K562 (cell line): Measurements from ENCODE around the gene PLEKHA8. TPM values are rescaled to one million over a fixed set of nuclear protein-coding genes. Genes with fewer than 3 reads are reported as not detected.

Experiments
- ATAC-seq: fragments of 200-7000 bp; cut with Tn5 transposase; 3 replicates; pipeline ENCODE4 v1.9.1; 2020; ENCODE audit warnings: moderate library complexity
- BruUV-seq: library from RNA; stranded (reverse); fragments of 400-500 nt; replicated peaks from 2 replicates; lab custom pipeline; 2021; lab: Mats Ljungman, UMichigan
- CTCF ChIA-PET: fragments of 300-600 bp; formaldehyde crosslinking; extraction: SDS; loops from one replicate; lab custom pipeline; 2021; ENCODE audit warnings: low intra/inter-chr PET ratio; lab: Yijun Ruan, JAX
- POLR2A ChIA-PET: fragments of 300-600, 350-650 bp; sonication (Branson Sonifier 250); formaldehyde crosslinking; extraction: SDS; loops from one replicate; lab custom pipeline; 2021; ENCODE audit warnings: antibody characterized with exemption, inconsistent platforms; lab: Yijun Ruan, JAX
- DNase-seq, 4 experiments: peaks; one replicate each; pipeline versions ENCODE4 v3.0.0 to v3.0.0-alpha.2; 2011 to 2018; ENCODE audit warnings: low spot score in 3 of 4, mixed read lengths in 3 of 4; ENCODE audit errors: extremely low read depth in 1 of 4
- FAIRE-seq: peaks from 2 replicates; lab custom pipeline; 2011; peaks lifted over from hg19 to GRCh38; lab: Jason Lieb, UNC
- H2AFZ ChIP-seq: 2 replicates; pipeline ENCODE4 v1.6.0; 2011; ENCODE audit warnings: low read depth, low read length, control low read depth, inconsistent platforms
- H3K27ac ChIP-seq: fragments of 200-600 bp; 3 replicates; pipeline ENCODE4 v1.8.0; 2011; ENCODE audit warnings: low read depth, mild to moderate bottlenecking, control low read depth, inconsistent platforms, low read length, moderate library complexity, mixed read lengths; ENCODE audit errors: extremely low read depth
- H3K27me3 ChIP-seq, 2 experiments: fragments of 300-600 bp in 1 of 2; 2 replicates in 1 of 2; 3 replicates in 1 of 2; pipeline versions ENCODE4 v1.6.0 to v1.8.0; 2011; ENCODE audit warnings: inconsistent platforms in 2 of 2, low read length in 2 of 2, mild to moderate bottlenecking in 1 of 2, mixed read lengths in 1 of 2, moderate library complexity in 1 of 2; ENCODE audit not compliant: control insufficient read depth in 2 of 2, insufficient read depth in 2 of 2
- H3K36me3 ChIP-seq: fragments of 300-600 bp; 3 replicates; pipeline ENCODE4 v1.8.0; 2011; ENCODE audit warnings: mild to moderate bottlenecking, low read length, inconsistent platforms; ENCODE audit not compliant: control insufficient read depth, insufficient read depth
- H3K4me1 ChIP-seq, 2 experiments: fragments of 200-600 bp in 1 of 2; replicated peaks in 1 of 2; 2 replicates in 1 of 2; 3 replicates in 1 of 2; pipeline versions ENCODE4 v1.5.1 to v1.8.0; 2011; ENCODE audit warnings: inconsistent platforms in 2 of 2, low read length in 2 of 2, mild to moderate bottlenecking in 1 of 2, mixed read lengths in 1 of 2, moderate library complexity in 1 of 2; ENCODE audit not compliant: control insufficient read depth in 2 of 2, insufficient read depth in 2 of 2
- H3K4me2 ChIP-seq: 2 replicates; pipeline ENCODE4 v1.6.1; 2011; ENCODE audit warnings: low read length, control low read depth, inconsistent platforms, mixed read lengths; ENCODE audit not compliant: insufficient read depth
- H3K4me3 ChIP-seq: fragments of 200-600 bp; sonication (generic), shearing (Covaris generic); 2 replicates; pipeline ENCODE4 v1.5.1; 2016; ENCODE audit warnings: control low read depth, inconsistent platforms
- H3K79me2 ChIP-seq: fragments of 200-600 bp; 3 replicates; pipeline ENCODE4 v1.8.0; 2011; ENCODE audit warnings: low read length, inconsistent platforms; ENCODE audit not compliant: control insufficient read depth, insufficient read depth
- H3K9ac ChIP-seq, 2 experiments: 2 replicates each; pipeline versions ENCODE4 v1.6.0 to v1.6.1; 2011; ENCODE audit warnings: low read depth in 2 of 2, low read length in 2 of 2, control low read depth in 1 of 2, inconsistent platforms in 1 of 2, mild to moderate bottlenecking in 1 of 2, mixed read lengths in 1 of 2; ENCODE audit not compliant: insufficient read depth in 1 of 2
- H3K9me1 ChIP-seq: one replicate; pipeline ENCODE4 v1.6.0; 2011; ENCODE audit warnings: inconsistent platforms, mild to moderate bottlenecking, low read length, moderate library complexity; ENCODE audit not compliant: control insufficient read depth, insufficient read depth
- H3K9me3 ChIP-seq: replicated peaks from 2 replicates; pipeline ENCODE4 v1.5.1; 2011; ENCODE audit warnings: low read depth, low read length, inconsistent platforms; ENCODE audit not compliant: control insufficient read depth, insufficient read depth
- H4K20me1 ChIP-seq: replicated peaks from 2 replicates; pipeline ENCODE4 v1.6.1; 2011; ENCODE audit warnings: low read length, inconsistent platforms, mixed read lengths; ENCODE audit not compliant: control insufficient read depth, insufficient read depth
- BCOR ChIP-seq: fragments of 450-650 bp; IDR thresholded peaks from 2 replicates; pipeline ENCODE4 v1.6.1; 2016
- CBFB ChIP-seq: sonication (generic); formaldehyde crosslinking; IDR thresholded peaks from 2 replicates; pipeline ENCODE4 v1.4.0; 2020; ENCODE audit warnings: mild to moderate bottlenecking, missing genetic modification reagents
- ZNF780A ChIP-seq: fragments of 250-450 bp; sonication (Bioruptor Pico); IDR thresholded peaks from 2 replicates; pipeline ENCODE4 v1.5.0; 2021; ENCODE audit warnings: mild to moderate bottlenecking
- WGBS: fragments of 100-300 bp; shearing (Covaris generic); methylation state at CpG from one replicate; pipeline ENCODE4 v1.1.6; 2016; ENCODE audit warnings: low coverage, mixed read lengths; ENCODE audit not compliant: insufficient coverage; ENCODE audit errors: missing lambda C conversion rate; 5-methylcytosine and 5-hydroxymethylcytosine counted together
- in situ Hi-C: fragments of 300-500 bp; cut with MboI; formaldehyde crosslinking; loops from 4 replicates; pipeline ENCODE4 v1.15.0; 2018; ENCODE audit warnings: inconsistent platforms, mixed read lengths
- intact Hi-C: fragments of 100-400 bp; cut with micrococcal nuclease; formaldehyde crosslinking; loops from 2 replicates; pipeline ENCODE4 v1.14.2; 2022
- polyA plus RNA-seq, 8 experiments: library from polyadenylated mRNA; depleted of rRNA in 4 of 8; stranded (reverse) in 5 of 8; unstranded in 3 of 8; fragments of >200 nt; fragmentation: Nextera tagmentation in 2 of 8; fragmentation: Illumina TruSeq in 1 of 8; extraction: Ambion mirVana in 2 of 8; extraction: Trizol in 1 of 8; gene quantifications; 2 replicates each; pipeline versions ENCODE4 v1.2.1 to v1.2.3, GENCODE V29; 2011 to 2014; ENCODE audit warnings: inconsistent platforms in 1 of 8, missing spikeins in 1 of 8
- total RNA-seq, 7 experiments: library from RNA; depleted of rRNA in 6 of 7; stranded (reverse); fragments of >200 nt in 6 of 7; fragmentation: Illumina TruSeq in 2 of 7; extraction: Trizol in 2 of 7; gene quantifications; 2 replicates each; pipeline versions ENCODE4 v1.2.1 to v1.2.3, GENCODE V29; 2011 to 2021; ENCODE audit warnings: low replicate concordance in 1 of 7
- TF ChIP-seq, protein P1 (sequence below): sonication (generic); formaldehyde crosslinking; IDR thresholded peaks from 2 replicates; pipeline ENCODE4 v1.8.0; 2022; ENCODE audit warnings: mild to moderate bottlenecking, missing genetic modification reagents
- TF ChIP-seq, protein P2 (sequence below): sonication (generic); formaldehyde crosslinking; IDR thresholded peaks from 2 replicates; pipeline ENCODE4 v1.8.1; 2023; ENCODE audit warnings: mild to moderate bottlenecking, missing genetic modification reagents
- TF ChIP-seq, protein P3 (sequence below): fragments of 450-650 bp; formaldehyde crosslinking; IDR thresholded peaks from 2 replicates; pipeline ENCODE4 v1.4.0; 2022; ENCODE audit warnings: missing genetic modification characterization

PLEKHA8 gene
- total and polyA plus RNA-seq, 9 of the 15 experiments (the other 6 are each of a cell fraction or from before 2014, with no cell fraction given), result 3.2 to 16.3 (median 11.8) TPM

DNA sequence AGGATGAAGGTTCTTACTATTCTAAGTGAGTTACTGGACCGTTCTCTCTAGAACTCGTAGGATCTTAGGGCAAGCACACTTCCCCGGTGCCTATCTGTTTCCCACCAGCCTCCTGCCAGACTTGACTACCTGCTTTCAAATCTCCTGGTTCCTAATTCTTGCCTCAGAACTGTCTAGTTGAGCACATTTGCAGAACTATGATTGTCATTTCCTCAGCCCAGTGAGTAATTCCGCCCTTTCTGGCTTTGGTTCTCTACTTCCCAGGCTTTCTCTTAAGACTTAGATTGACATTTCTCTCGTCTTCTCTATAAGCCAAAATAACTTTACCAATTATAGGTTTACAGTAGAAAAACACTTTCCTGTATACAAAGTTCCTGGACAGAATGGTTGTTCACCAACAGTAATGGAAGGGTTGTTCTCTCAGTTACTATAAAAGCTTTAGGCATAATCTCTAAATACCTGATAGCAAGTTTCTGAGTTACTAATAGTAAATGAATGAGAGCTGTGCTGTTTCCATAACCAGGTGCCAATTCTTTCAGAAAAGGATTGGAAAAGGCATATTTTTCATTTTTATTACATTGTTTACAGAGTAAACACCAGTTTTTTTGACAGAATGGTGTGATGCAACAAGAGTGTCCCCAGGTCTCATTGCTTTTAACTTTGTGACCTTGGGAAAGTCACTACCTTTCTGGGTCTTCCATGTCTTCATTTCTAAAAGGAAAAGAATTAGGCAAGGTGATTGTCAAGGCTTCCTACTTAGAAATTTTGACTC lies 41.1 kb downstream of the PLEKHA8 start (continued):
- TF ChIP-seq ZNF780A (CRISPR knock-in tag), result no peak
- TF ChIP-seq, all 486 proteins: peak for 0

DNA sequence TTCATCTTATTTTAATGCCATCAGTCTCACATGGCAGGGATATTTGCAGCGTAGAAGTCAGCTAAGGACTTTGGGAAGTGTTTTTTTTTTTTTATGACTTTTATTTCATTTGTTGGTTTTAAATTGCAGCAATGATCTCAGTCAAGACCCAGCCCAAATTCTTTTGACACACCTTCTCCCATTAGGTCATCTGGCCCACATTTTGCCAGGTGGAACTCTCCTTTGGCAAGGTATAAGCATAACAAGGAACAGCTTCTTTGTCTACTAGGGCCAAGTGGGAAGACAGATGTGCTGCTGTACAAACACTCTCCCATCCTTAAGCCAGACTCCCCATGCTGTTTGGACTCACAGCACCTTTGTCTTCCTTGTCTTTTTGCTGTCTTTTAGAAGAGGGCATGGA lies 41.8 kb downstream of the PLEKHA8 start:
- Histone ChIP-seq H3K27me3 (no peaks in the 10 kb centered on the region), H3K27ac (no peak overlapping the region)
- in situ Hi-C loops, result no loop called here
- POLR2A ChIA-PET, result no interaction called here
- no peak for TF ChIP-seq CBFB (CRISPR knock-in tag)
- TF ChIP-seq, all 486 proteins: peak for 0
- intact Hi-C loops, result loop anchor here (10.0 kb wide), 1 partner anchor 495 kb away; no protein-coding TSS in a partner anchor
- BruUV-seq, result no TSS peak
- Histone ChIP-seq H3K4me2 (no peak overlapping the region), H2AFZ (no peak overlapping the region), H3K9me1 (no peaks in the 10 kb centered on the region), H3K9ac (no peak overlapping the region), H3K4me1 (no peaks in the 10 kb centered on the region), H3K9me3 (no peaks in the 10 kb centered on the region), H3K36me3 (0 out of 3 replicates have a peak, but pooled peaks cover 3% of the 10 kb centered on the region), H3K4me3 (no peak overlapping the region), H3K79me2 (no peaks in the 10 kb centered on the region), H4K20me1 (no peaks in the 10 kb centered on the region)
- no peak for FAIRE-seq
- ATAC-seq, result no peak
- WGBS, result 0% methylated on average over 1 of the region's 1 CpG
- DNase-seq, result no peak
- CTCF ChIA-PET, result no interaction called here

DNA sequence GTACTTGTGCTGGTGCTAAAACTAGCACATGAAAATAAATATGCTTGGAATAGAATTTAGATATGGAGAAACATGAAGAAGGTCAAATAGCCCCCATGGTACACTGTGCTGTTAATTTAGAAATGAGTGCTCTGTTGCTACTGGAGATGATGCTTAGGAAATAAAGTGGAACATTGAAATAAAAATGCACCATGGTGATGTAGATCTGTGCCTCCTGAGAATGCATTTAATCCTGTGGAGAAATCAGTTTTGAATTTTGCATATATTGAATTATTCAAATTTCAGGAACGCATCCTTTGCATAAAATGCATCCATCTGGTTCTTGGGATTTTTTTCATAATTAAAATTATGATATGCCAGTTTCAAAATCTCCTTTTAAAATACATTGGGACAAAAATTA lies 44.5 kb downstream of the PLEKHA8 start:
- ATAC-seq, result no peak
- 100% methylated on average over 1 of the region's 1 CpG for WGBS
- peaks cover 5% of the 10 kb centered on the region; the same call in 2 of the 3 replicates for H3K36me3 ChIP-seq
- no peaks in the 10 kb centered on the region for H3K9me1 ChIP-seq
- ChIA-PET CTCF (no interaction called here), POLR2A (no interaction called here)
- no peak overlapping the region for H3K27ac ChIP-seq
- H3K27me3 ChIP-seq, result no peaks in the 10 kb centered on the region
- no peak overlapping the region for H3K4me3 ChIP-seq
- in situ Hi-C loops (no loop called here), intact Hi-C loops (loop anchor here (10.0 kb wide), 1 partner anchor 492 kb away; no protein-coding TSS in a partner anchor)
- H4K20me1 ChIP-seq, result no peaks in the 10 kb centered on the region
- no TSS peak for BruUV-seq
- no peak overlapping the region for H3K4me2 ChIP-seq
- H2AFZ ChIP-seq, result no peak overlapping the region
- H3K4me1 ChIP-seq, result no peaks in the 10 kb centered on the region
- no peak for DNase-seq
- no peak for FAIRE-seq
- no peak overlapping the region for H3K9ac ChIP-seq
- H3K79me2 ChIP-seq, result no peaks in the 10 kb centered on the region
- no peaks in the 10 kb centered on the region for H3K9me3 ChIP-seq
- TF ChIP-seq, protein P1, sequence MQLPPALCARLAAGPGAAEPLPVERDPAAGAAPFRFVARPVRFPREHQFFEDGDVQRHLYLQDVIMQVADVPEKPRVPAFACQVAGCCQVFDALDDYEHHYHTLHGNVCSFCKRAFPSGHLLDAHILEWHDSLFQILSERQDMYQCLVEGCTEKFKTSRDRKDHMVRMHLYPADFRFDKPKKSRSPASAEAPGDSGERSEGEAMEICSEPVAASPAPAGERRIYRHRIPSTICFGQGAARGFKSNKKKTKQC, result no peak
- TF ChIP-seq, protein P2, sequence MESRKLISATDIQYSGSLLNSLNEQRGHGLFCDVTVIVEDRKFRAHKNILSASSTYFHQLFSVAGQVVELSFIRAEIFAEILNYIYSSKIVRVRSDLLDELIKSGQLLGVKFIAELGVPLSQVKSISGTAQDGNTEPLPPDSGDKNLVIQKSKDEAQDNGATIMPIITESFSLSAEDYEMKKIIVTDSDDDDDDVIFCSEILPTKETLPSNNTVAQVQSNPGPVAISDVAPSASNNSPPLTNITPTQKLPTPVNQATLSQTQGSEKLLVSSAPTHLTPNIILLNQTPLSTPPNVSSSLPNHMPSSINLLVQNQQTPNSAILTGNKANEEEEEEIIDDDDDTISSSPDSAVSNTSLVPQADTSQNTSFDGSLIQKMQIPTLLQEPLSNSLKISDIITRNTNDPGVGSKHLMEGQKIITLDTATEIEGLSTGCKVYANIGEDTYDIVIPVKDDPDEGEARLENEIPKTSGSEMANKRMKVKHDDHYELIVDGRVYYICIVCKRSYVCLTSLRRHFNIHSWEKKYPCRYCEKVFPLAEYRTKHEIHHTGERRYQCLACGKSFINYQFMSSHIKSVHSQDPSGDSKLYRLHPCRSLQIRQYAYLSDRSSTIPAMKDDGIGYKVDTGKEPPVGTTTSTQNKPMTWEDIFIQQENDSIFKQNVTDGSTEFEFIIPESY (CRISPR knock-in tag), result no peak
- TF ChIP-seq BCOR, result no peak
- TF ChIP-seq, protein P3, sequence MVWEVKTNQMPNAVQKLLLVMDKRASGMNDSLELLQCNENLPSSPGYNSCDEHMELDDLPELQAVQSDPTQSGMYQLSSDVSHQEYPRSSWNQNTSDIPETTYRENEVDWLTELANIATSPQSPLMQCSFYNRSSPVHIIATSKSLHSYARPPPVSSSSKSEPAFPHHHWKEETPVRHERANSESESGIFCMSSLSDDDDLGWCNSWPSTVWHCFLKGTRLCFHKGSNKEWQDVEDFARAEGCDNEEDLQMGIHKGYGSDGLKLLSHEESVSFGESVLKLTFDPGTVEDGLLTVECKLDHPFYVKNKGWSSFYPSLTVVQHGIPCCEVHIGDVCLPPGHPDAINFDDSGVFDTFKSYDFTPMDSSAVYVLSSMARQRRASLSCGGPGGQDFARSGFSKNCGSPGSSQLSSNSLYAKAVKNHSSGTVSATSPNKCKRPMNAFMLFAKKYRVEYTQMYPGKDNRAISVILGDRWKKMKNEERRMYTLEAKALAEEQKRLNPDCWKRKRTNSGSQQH (CRISPR knock-in tag), result no peak
